HepG2 (cell line): Measurements from ENCODE around the gene RAB11FIP5. TPM values are rescaled to one million over a fixed set of nuclear protein-coding genes. Genes with fewer than 3 reads are reported as not detected.

ENCODE experiments used
- ATAC-seq: fragments of 200-7000 bp; cut with Tn5 transposase; 3 replicates; pipeline ENCODE4 v1.9.1; 2020; ENCODE audit warnings: mild to moderate bottlenecking, moderate library complexity
- BruUV-seq: library from RNA; stranded (reverse); fragments of 400-500 nt; replicated peaks from 2 replicates; lab custom pipeline; 2021; lab: Mats Ljungman, UMichigan
- CTCF ChIA-PET: fragments of 300-600 bp; formaldehyde crosslinking; extraction: SDS; loops from one replicate; lab custom pipeline; 2021; ENCODE audit warnings: low total read pairs, inconsistent platforms, low intra/inter-chr PET ratio; lab: Yijun Ruan, JAX
- POLR2A ChIA-PET: fragments of 350-600 bp; sonication (Branson Sonifier 250); formaldehyde crosslinking; loops from one replicate; lab custom pipeline; 2020; ENCODE audit warnings: antibody characterized with exemption, inconsistent platforms; lab: Yijun Ruan, JAX
- DNase-seq: peaks from one replicate; pipeline ENCODE4 v3.0.0-alpha.2; 2015; ENCODE audit warnings: low spot score
- FAIRE-seq: peaks from 3 replicates; lab custom pipeline; 2011; peaks lifted over from hg19 to GRCh38; lab: Jason Lieb, UNC
- H2AFZ ChIP-seq: one replicate; pipeline ENCODE4 v1.6.1; 2011; ENCODE audit warnings: low read length, inconsistent platforms
- H3K27ac ChIP-seq: fragments of 300-600 bp; 3 replicates; pipeline ENCODE4 v1.8.0; 2011; ENCODE audit warnings: mixed run types, mild to moderate bottlenecking, mixed read lengths, low read length, inconsistent platforms; ENCODE audit not compliant: insufficient read depth; ENCODE audit errors: extremely low read length
- H3K27me3 ChIP-seq, 2 experiments: fragments of 200-600 bp in 1 of 2; 2 replicates in 1 of 2; 3 replicates in 1 of 2; pipeline versions ENCODE4 v1.6.0 to v1.8.0; 2011; ENCODE audit warnings: low read length in 2 of 2, mild to moderate bottlenecking in 2 of 2, moderate library complexity in 2 of 2, inconsistent platforms in 1 of 2; ENCODE audit not compliant: insufficient read depth in 2 of 2, control insufficient read depth in 1 of 2
- H3K36me3 ChIP-seq, 2 experiments: fragments of 200-600 bp in 1 of 2; replicated peaks in 1 of 2; 2 replicates in 1 of 2; 3 replicates in 1 of 2; pipeline versions ENCODE4 v1.5.1 to v1.8.0; 2011; ENCODE audit warnings: low read length in 2 of 2, inconsistent platforms in 1 of 2; ENCODE audit not compliant: insufficient read depth in 2 of 2, control insufficient read depth in 1 of 2
- H3K4me1 ChIP-seq: 2 replicates; pipeline ENCODE4 v1.5.1; 2012; ENCODE audit warnings: low read length, inconsistent platforms; ENCODE audit not compliant: insufficient read depth
- H3K4me2 ChIP-seq: 2 replicates; pipeline ENCODE4 v1.6.0; 2011; ENCODE audit warnings: low read depth, low read length, inconsistent platforms
- H3K4me3 ChIP-seq, 3 experiments: fragments of 200-600 bp in 1 of 3; sonication (generic), shearing (Covaris generic) in 1 of 3; replicated peaks in 1 of 3; 2 replicates each; pipeline ENCODE4 v1.5.1; 2011 to 2016; ENCODE audit warnings: low read length in 3 of 3, inconsistent platforms in 2 of 3, low read depth in 2 of 3, mild to moderate bottlenecking in 2 of 3, control low read depth in 1 of 3, mixed read lengths in 1 of 3; ENCODE audit not compliant: insufficient read depth in 1 of 3
- H3K79me2 ChIP-seq: one replicate; pipeline ENCODE4 v1.6.1; 2011; ENCODE audit warnings: low read length, inconsistent platforms; ENCODE audit not compliant: insufficient read depth
- H3K9ac ChIP-seq: 2 replicates; pipeline ENCODE4 v1.6.0; 2011; ENCODE audit warnings: mild to moderate bottlenecking, low read depth, low read length, inconsistent platforms; ENCODE audit not compliant: insufficient read depth
- H3K9me3 ChIP-seq: 2 replicates; pipeline ENCODE4 v1.5.1; 2012; ENCODE audit warnings: mild to moderate bottlenecking, low read length
- H4K20me1 ChIP-seq: 2 replicates; pipeline ENCODE4 v1.6.0; 2011; ENCODE audit warnings: inconsistent platforms, mild to moderate bottlenecking, low read length, moderate library complexity; ENCODE audit not compliant: insufficient read depth
- CHD4 ChIP-seq: fragments of 200-600 bp; sonication (generic); IDR thresholded peaks from 2 replicates; pipeline ENCODE4 v1.7.0; 2017; ENCODE audit warnings: mild to moderate bottlenecking, low read length, borderline replicate concordance
- HOXA3 ChIP-seq: sonication (generic); formaldehyde crosslinking; IDR thresholded peaks from 2 replicates; pipeline ENCODE4 v1.5.0; 2020; ENCODE audit warnings: missing genetic modification reagents
- MEF2D ChIP-seq: sonication (generic); formaldehyde crosslinking; IDR thresholded peaks from 2 replicates; pipeline ENCODE4 v1.5.1; 2020; ENCODE audit warnings: mild to moderate bottlenecking, missing genetic modification reagents
- MLLT10 ChIP-seq: sonication (generic); formaldehyde crosslinking; IDR thresholded peaks from 2 replicates; pipeline ENCODE4 v1.4.0; 2020; ENCODE audit warnings: missing genetic modification reagents
- NR0B2 ChIP-seq: sonication (generic); formaldehyde crosslinking; IDR thresholded peaks from 2 replicates; pipeline ENCODE4 v1.4.0; 2020; ENCODE audit warnings: mild to moderate bottlenecking, missing genetic modification reagents
- RBAK ChIP-seq: sonication (generic); formaldehyde crosslinking; IDR thresholded peaks from 2 replicates; pipeline ENCODE4 v1.5.1; 2020; ENCODE audit warnings: mild to moderate bottlenecking, missing genetic modification reagents
- SAP130 ChIP-seq: IDR thresholded peaks from 2 replicates; pipeline ENCODE4 v1.6.1; 2016; ENCODE audit warnings: low read depth
- SMAD9 ChIP-seq: sonication (generic); formaldehyde crosslinking; IDR thresholded peaks from 2 replicates; pipeline ENCODE4 v1.5.1; 2020; ENCODE audit warnings: mild to moderate bottlenecking, missing genetic modification reagents
- WIZ ChIP-seq: sonication (generic); formaldehyde crosslinking; IDR thresholded peaks from 2 replicates; pipeline ENCODE4 v1.5.1; 2020; ENCODE audit warnings: mild to moderate bottlenecking, missing genetic modification reagents
- ZBTB4 ChIP-seq: sonication (generic); formaldehyde crosslinking; IDR thresholded peaks from 2 replicates; pipeline ENCODE4 v1.4.0; 2020; ENCODE audit warnings: missing genetic modification reagents, mild to moderate bottlenecking, borderline replicate concordance
- ZNF281 ChIP-seq: sonication (generic); formaldehyde crosslinking; IDR thresholded peaks from 2 replicates; pipeline ENCODE4 v1.4.0; 2020; ENCODE audit warnings: missing genetic modification reagents, borderline replicate concordance
- ZNF460 ChIP-seq: sonication (generic); formaldehyde crosslinking; IDR thresholded peaks from 2 replicates; pipeline ENCODE4 v1.5.1; 2020; ENCODE audit warnings: missing genetic modification reagents, mild to moderate bottlenecking, borderline replicate concordance
- ZNF563 ChIP-seq: sonication (generic); formaldehyde crosslinking; IDR thresholded peaks from 2 replicates; pipeline ENCODE4 v1.8.0; 2022; ENCODE audit warnings: mild to moderate bottlenecking, moderate library complexity, missing genetic modification reagents
- ZNF570 ChIP-seq: sonication (generic); formaldehyde crosslinking; IDR thresholded peaks from 2 replicates; pipeline ENCODE4 v1.4.0; 2020; ENCODE audit warnings: mild to moderate bottlenecking, missing genetic modification reagents, borderline replicate concordance
- ZNF776 ChIP-seq: sonication (generic); formaldehyde crosslinking; IDR thresholded peaks from 2 replicates; pipeline ENCODE4 v1.4.0; 2020; ENCODE audit warnings: mild to moderate bottlenecking, missing genetic modification reagents
- ZNF850 ChIP-seq: sonication (generic); formaldehyde crosslinking; conservative IDR thresholded peaks from 2 replicates; pipeline ENCODE4 v1.9.0; 2021; ENCODE audit warnings: mild to moderate bottlenecking, missing genetic modification reagents
- ZSCAN29 ChIP-seq: sonication (generic); formaldehyde crosslinking; conservative IDR thresholded peaks from 2 replicates; pipeline ENCODE4 v1.4.0; 2020; ENCODE audit warnings: mild to moderate bottlenecking, missing genetic modification reagents
- WGBS: methylation state at CpG from one replicate; pipeline ENCODE4 v1.1.6; 2017; ENCODE audit warnings: low lambda C conversion rate; 5-methylcytosine and 5-hydroxymethylcytosine counted together
- in situ Hi-C: cut with HindIII; loops from 2 replicates; pipeline ENCODE4 v1.10.0; 2017; ENCODE audit warnings: low pct_unique_long_range_greater_than_20kb; ENCODE audit not compliant: extremely low pct_ligation_motif_present
- intact Hi-C: fragments of 100-400 bp; cut with micrococcal nuclease; formaldehyde crosslinking; loops from one replicate; pipeline ENCODE4 v1.10.0; 2022; ENCODE audit not compliant: unreplicated experiment
- polyA plus RNA-seq, 8 experiments: library from polyadenylated mRNA; depleted of rRNA in 3 of 8; stranded (reverse) in 7 of 8; unstranded in 1 of 8; fragments of >200 nt; fragmentation: Illumina TruSeq in 4 of 8; extraction: Trizol in 4 of 8; gene quantifications; 2 replicates each; pipeline versions ENCODE4 v1.2.1 to v1.2.3, GENCODE V29; 2011 to 2016; ENCODE audit warnings: low read depth in 4 of 8, missing spikeins in 1 of 8, mixed read lengths in 1 of 8; ENCODE audit not compliant: insufficient read depth in 1 of 8
- total RNA-seq, 5 experiments: library from RNA; depleted of rRNA; stranded (reverse); fragments of >200 nt; fragmentation: Illumina TruSeq; extraction: Trizol; gene quantifications; 2 replicates each; pipeline ENCODE4 v1.2.3, GENCODE V29; 2016; ENCODE audit warnings: low read depth in 1 of 5

RAB11FIP5 gene
- total and polyA plus RNA-seq, 2 of the 13 experiments (the other 11 are each of a cell fraction or from before 2014, with no cell fraction given) = 9.4 to 22.9 TPM

GRCh38 chr2:73074110-73075069 lies 38.4 kb downstream of the RAB11FIP5 start:
- H3K4me3 ChIP-seq = no peak overlapping the region
- TF ChIP-seq MEF2D (CRISPR knock-in tag) (no peak), WIZ (CRISPR knock-in tag) (no peak), MLLT10 (CRISPR knock-in tag) (no peak), ZBTB4 (no peak), ZNF281 (no peak), ZSCAN29 (CRISPR knock-in tag) (no peak), SAP130 (CRISPR knock-in tag) (no peak), NR0B2 (CRISPR knock-in tag) (no peak), CHD4 (no peak), HOXA3 (CRISPR knock-in tag) (no peak), SMAD9 (CRISPR knock-in tag) (no peak), ZNF460 (no peak), ZNF776 (CRISPR knock-in tag) (no peak), ZNF850 (CRISPR knock-in tag) (no peak), ZNF563 (CRISPR knock-in tag) (no peak), RBAK (CRISPR knock-in tag) (no peak), ZNF570 (CRISPR knock-in tag) (no peak)
- no peak for FAIRE-seq
- no peak overlapping the region for H3K9ac ChIP-seq
- in situ Hi-C loops (no loop called here), intact Hi-C loops (no loop called here)
- H3K27ac ChIP-seq = no peak overlapping the region
- ChIA-PET POLR2A (no interaction called here), CTCF (no interaction called here)
- peaks cover 16% of the 10 kb centered on the region for H3K79me2 ChIP-seq
- peaks cover 25% of the 10 kb centered on the region for H3K4me1 ChIP-seq
- H3K27me3 ChIP-seq = no peaks in the 10 kb centered on the region; a peak in 1 of 5 replicates
- no peak for DNase-seq
- no TSS peak for BruUV-seq
- no peaks in the 10 kb centered on the region; the same call in 1 of the 2 replicates for H4K20me1 ChIP-seq
- no peak overlapping the region for H2AFZ ChIP-seq
- 97% methylated on average over 13 of the region's 13 CpGs for WGBS
- ATAC-seq = no peak
- H3K4me2 ChIP-seq = no peak overlapping the region
- no peaks in the 10 kb centered on the region for H3K9me3 ChIP-seq
- H3K36me3 ChIP-seq = peaks cover 8 to 11% of the 10 kb centered on the region in 2 experiments
